PFSK-1 (cell line): ENCODE results near the gene OBI1.

Experiments used
- POLR2AphosphoS5 ChIP-seq: IDR thresholded peaks from 2 replicates; pipeline ENCODE4 v1.6.1; 2012; ENCODE audit warnings: low read depth, mild to moderate bottlenecking, control low read depth, low read length, moderate library complexity
- SIN3A ChIP-seq: IDR thresholded peaks from 2 replicates; pipeline ENCODE4 v1.6.1; 2012; ENCODE audit warnings: mild to moderate bottlenecking, low read length, moderate library complexity, borderline replicate concordance; ENCODE audit not compliant: insufficient read depth
- TAF1 ChIP-seq: IDR thresholded peaks from 2 replicates; pipeline ENCODE4 v1.6.1; 2012; ENCODE audit warnings: low read length, control low read depth, borderline replicate concordance; ENCODE audit not compliant: insufficient read depth
- TF ChIP-seq, protein P1 (sequence below), 2 experiments: IDR thresholded peaks; 2 replicates each; pipeline versions ENCODE4 v1.6.1 to v1.8.0; 2011 to 2012; ENCODE audit warnings: low read depth in 2 of 2, low read length in 2 of 2, control low read depth in 1 of 2, inconsistent platforms in 1 of 2, mild to moderate bottlenecking in 1 of 2, moderate library complexity in 1 of 2; ENCODE audit not compliant: insufficient read depth in 1 of 2

DNA sequence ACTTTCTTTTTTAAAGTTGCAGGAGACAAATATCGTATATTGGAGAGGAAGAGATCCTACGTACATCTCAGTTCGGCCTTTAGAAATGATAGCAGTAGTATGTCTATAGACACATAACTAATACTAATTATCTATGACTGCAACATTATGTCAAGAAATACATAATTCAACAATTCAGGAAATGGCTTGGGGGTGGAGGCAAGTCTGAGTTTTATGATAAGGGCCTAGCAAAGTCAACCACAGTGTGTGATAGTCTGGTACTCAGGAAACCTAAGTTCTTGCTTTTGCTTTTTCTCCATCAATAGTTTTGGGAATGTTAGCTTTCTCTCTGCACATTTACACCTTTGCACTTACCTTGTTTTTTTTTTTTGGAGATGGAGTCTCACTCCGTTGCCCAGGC, 27.5 kb upstream of the OBI1 start:
- TF ChIP-seq POLR2AphosphoS5 (no peak), SIN3A (no peak), TAF1 (no peak)
- TF ChIP-seq, protein P1, sequence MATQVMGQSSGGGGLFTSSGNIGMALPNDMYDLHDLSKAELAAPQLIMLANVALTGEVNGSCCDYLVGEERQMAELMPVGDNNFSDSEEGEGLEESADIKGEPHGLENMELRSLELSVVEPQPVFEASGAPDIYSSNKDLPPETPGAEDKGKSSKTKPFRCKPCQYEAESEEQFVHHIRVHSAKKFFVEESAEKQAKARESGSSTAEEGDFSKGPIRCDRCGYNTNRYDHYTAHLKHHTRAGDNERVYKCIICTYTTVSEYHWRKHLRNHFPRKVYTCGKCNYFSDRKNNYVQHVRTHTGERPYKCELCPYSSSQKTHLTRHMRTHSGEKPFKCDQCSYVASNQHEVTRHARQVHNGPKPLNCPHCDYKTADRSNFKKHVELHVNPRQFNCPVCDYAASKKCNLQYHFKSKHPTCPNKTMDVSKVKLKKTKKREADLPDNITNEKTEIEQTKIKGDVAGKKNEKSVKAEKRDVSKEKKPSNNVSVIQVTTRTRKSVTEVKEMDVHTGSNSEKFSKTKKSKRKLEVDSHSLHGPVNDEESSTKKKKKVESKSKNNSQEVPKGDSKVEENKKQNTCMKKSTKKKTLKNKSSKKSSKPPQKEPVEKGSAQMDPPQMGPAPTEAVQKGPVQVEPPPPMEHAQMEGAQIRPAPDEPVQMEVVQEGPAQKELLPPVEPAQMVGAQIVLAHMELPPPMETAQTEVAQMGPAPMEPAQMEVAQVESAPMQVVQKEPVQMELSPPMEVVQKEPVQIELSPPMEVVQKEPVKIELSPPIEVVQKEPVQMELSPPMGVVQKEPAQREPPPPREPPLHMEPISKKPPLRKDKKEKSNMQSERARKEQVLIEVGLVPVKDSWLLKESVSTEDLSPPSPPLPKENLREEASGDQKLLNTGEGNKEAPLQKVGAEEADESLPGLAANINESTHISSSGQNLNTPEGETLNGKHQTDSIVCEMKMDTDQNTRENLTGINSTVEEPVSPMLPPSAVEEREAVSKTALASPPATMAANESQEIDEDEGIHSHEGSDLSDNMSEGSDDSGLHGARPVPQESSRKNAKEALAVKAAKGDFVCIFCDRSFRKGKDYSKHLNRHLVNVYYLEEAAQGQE (IDR thresholded peaks at IDR 0.05; ENCODE audit: insufficient read depth in 1 of 2, low read depth in 2 of 2, low read length in 2 of 2), result no peak
